Right atrium auricular region (tissue), 2 donors: ENCODE results near the gene KIAA0825. TPM values are rescaled to one million over a fixed set of nuclear protein-coding genes. Genes with fewer than 3 reads are reported as not detected.

ENCODE experiments used
- DNase-seq: peaks from one replicate; pipeline ENCODE4 v3.0.0-alpha.2; 2019; ENCODE audit warnings: low spot score
- H3K27ac ChIP-seq, 2 donors: fragments of 200-600 bp; sonication (generic); 1 replicate in 1 of 2; 2 replicates in 1 of 2; pipeline ENCODE4 v1.5.1; 2016 to 2019
- H3K27me3 ChIP-seq, 2 donors: fragments of 200-600 bp; sonication (generic); one replicate each; pipeline versions ENCODE4 v1.5.1 to v1.6.0; 2017 to 2019
- H3K36me3 ChIP-seq: fragments of 200-600 bp; sonication (generic); one replicate; pipeline ENCODE4 v1.5.1; 2016
- H3K4me1 ChIP-seq, 2 donors: fragments of 200-600 bp; sonication (generic); one replicate each; pipeline versions ENCODE4 v1.5.1 to v1.6.0; 2017 to 2019
- H3K4me3 ChIP-seq, 2 donors: fragments of 200-600 bp; sonication (generic); 1 replicate in 1 of 2; 2 replicates in 1 of 2; pipeline ENCODE4 v1.5.1; 2017 to 2019; ENCODE audit warnings: mild to moderate bottlenecking in 1 of 2, moderate library complexity in 1 of 2
- H3K9me3 ChIP-seq, 2 donors: fragments of 200-600 bp; sonication (generic); one replicate each; pipeline ENCODE4 v1.5.1; 2019
- total RNA-seq, 2 donors: library from RNA; depleted of rRNA; stranded (reverse); fragments of >200 nt; gene quantifications; one replicate each; pipeline ENCODE4 v1.1.0, GENCODE V29; 2016
- TF ChIP-seq, protein P1 (sequence below), 2 donors: fragments of 200-600 bp; sonication (generic); IDR thresholded peaks; one replicate each; pipeline ENCODE4 v1.5.1; 2019; ENCODE audit warnings: antibody characterized with exemption in 2 of 2

The KIAA0825 gene
- total RNA-seq, 2 donors from 2014 or later, result 2.4 to 4.3 TPM

GRCh38 chr5:94250985-94251384, 367.4 kb downstream of the KIAA0825 start:
- Histone ChIP-seq H3K27ac (no peak overlapping the region), H3K36me3 (no peaks in the 10 kb centered on the region), H3K9me3 (no peaks in the 10 kb centered on the region), H3K27me3 (no peaks in the 10 kb centered on the region), H3K4me3 (no peak overlapping the region), H3K4me1 (no peaks in the 10 kb centered on the region)
- TF ChIP-seq, protein P1, sequence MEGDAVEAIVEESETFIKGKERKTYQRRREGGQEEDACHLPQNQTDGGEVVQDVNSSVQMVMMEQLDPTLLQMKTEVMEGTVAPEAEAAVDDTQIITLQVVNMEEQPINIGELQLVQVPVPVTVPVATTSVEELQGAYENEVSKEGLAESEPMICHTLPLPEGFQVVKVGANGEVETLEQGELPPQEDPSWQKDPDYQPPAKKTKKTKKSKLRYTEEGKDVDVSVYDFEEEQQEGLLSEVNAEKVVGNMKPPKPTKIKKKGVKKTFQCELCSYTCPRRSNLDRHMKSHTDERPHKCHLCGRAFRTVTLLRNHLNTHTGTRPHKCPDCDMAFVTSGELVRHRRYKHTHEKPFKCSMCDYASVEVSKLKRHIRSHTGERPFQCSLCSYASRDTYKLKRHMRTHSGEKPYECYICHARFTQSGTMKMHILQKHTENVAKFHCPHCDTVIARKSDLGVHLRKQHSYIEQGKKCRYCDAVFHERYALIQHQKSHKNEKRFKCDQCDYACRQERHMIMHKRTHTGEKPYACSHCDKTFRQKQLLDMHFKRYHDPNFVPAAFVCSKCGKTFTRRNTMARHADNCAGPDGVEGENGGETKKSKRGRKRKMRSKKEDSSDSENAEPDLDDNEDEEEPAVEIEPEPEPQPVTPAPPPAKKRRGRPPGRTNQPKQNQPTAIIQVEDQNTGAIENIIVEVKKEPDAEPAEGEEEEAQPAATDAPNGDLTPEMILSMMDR (IDR thresholded peaks at IDR 0.05), result no peak
- DNase-seq, result no peak

DNA sequence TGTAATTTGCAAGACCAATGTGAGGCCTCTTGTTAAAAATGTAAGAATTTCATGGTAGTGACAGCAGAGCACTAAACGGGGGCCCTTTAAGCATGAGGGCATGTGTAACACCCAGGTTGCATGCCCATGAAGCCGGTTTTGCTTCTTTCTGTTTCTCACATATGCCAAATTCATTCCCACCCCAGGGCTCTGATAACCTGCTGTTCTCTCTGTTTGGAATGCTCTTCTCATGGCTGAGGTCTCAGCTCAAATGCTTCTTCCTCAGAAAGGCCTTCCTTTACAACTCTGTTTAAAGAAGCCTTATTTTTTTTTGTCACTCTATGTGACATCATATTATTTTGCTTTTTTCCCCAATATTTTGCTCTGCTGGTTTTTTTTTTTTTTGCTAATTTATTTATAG, 369.0 kb downstream of the KIAA0825 start:
- H3K4me1 ChIP-seq, result no peaks in the 10 kb centered on the region
- no peaks in the 10 kb centered on the region for H3K9me3 ChIP-seq
- no peak overlapping the region for H3K4me3 ChIP-seq
- H3K27me3 ChIP-seq, result no peaks in the 10 kb centered on the region
- TF ChIP-seq, protein P1 (IDR thresholded peaks at IDR 0.05), result no peak
- DNase-seq, result no peak
- no peaks in the 10 kb centered on the region for H3K36me3 ChIP-seq
- no peak overlapping the region for H3K27ac ChIP-seq

GRCh38 chr5:94248175-94248875, 370.1 kb downstream of the KIAA0825 start:
- TF ChIP-seq, protein P1 (IDR thresholded peaks at IDR 0.05), result no peak
- no peak overlapping the region for H3K27ac ChIP-seq
- no peaks in the 10 kb centered on the region for H3K9me3 ChIP-seq
- H3K27me3 ChIP-seq, result no peaks in the 10 kb centered on the region
- no peaks in the 10 kb centered on the region for H3K4me1 ChIP-seq
- no peak overlapping the region for H3K4me3 ChIP-seq
- H3K36me3 ChIP-seq, result no peaks in the 10 kb centered on the region
- DNase-seq, result no peak

GRCh38 chr5:94245608-94246007, 372.8 kb downstream of the KIAA0825 start:
- no peak overlapping the region for H3K4me3 ChIP-seq
- TF ChIP-seq, protein P1 (IDR thresholded peaks at IDR 0.05), result no peak
- no peak overlapping the region for H3K27ac ChIP-seq
- peaks cover 0 to 3% of the 10 kb centered on the region in 2 donors for H3K4me1 ChIP-seq
- DNase-seq, result no peak
- H3K27me3 ChIP-seq, result no peaks in the 10 kb centered on the region
- H3K36me3 ChIP-seq, result no peaks in the 10 kb centered on the region
- no peaks in the 10 kb centered on the region for H3K9me3 ChIP-seq

DNA sequence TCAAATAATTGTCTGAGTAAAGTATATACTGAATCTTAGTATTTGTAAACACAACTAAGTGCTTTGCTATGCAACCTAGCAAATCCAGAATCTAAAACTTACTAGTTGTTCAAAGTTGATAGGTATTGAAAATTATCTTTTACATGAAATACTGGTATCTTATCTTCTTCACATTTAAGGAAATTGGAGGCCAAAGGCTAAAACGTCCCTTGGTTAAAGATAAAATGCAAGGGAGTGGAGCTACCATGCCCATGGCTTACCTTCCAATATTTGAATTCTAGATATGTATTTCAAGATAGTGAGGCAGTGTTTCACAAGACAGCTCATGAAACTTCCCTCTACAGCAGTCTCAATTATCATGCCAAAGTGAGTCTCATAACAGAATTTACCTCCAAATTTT, 373.5 kb downstream of the KIAA0825 start:
- H3K36me3 ChIP-seq, result no peaks in the 10 kb centered on the region
- H3K4me3 ChIP-seq, result no peak overlapping the region
- DNase-seq, result no peak
- no peaks in the 10 kb centered on the region for H3K9me3 ChIP-seq
- H3K27me3 ChIP-seq, result no peaks in the 10 kb centered on the region
- TF ChIP-seq, protein P1 (IDR thresholded peaks at IDR 0.05), result no peak
- peaks cover 0 to 4% of the 10 kb centered on the region in 2 donors for H3K4me1 ChIP-seq
- no peak overlapping the region for H3K27ac ChIP-seq

GRCh38 chr5:94243612-94244011, 374.8 kb downstream of the KIAA0825 start:
- H3K27me3 ChIP-seq, result no peaks in the 10 kb centered on the region
- H3K36me3 ChIP-seq, result no peaks in the 10 kb centered on the region
- peaks cover 0 to 4% of the 10 kb centered on the region in 2 donors for H3K4me1 ChIP-seq
- H3K27ac ChIP-seq, result no peak overlapping the region
- H3K4me3 ChIP-seq, result no peak overlapping the region
- H3K9me3 ChIP-seq, result no peaks in the 10 kb centered on the region
- no peak for DNase-seq
- TF ChIP-seq, protein P1 (IDR thresholded peaks at IDR 0.05), result no peak
